NCI-H2196 treated with DMSO at 0.1 percent for 48 hours (cell line): ENCODE measurements around the gene CAT.

Experiments
- DNase-seq: peaks from one replicate; lab custom pipeline; 2025; ENCODE audit not compliant: unreplicated experiment; lab: John Stamatoyannopoulos, UW

CAT gene

DNA sequence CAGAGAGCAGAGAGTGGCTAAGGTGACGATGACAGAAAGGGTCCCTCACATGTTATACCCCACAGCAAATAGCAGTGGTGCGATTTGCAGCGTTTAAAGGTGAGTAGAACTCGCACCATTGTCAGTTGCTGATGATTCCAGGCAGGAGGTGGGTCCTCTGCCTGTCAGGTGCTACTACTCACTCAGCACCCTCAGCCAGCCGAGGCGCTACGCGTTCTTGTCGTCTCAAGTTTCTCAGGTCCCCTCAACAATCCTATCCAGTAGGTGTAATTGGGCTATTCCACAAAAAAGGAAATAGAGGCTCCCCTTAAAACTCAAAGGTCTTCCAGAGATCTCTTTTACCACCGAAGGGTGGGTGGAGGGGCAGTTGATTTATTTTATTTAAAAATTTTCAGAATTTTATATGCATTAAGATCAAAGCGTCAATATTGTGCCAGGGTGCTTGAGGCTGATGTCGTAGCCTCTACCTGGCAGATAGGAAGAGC lies 56.5 kb downstream of the CAT start:
- no peak for DNase-seq

DNA sequence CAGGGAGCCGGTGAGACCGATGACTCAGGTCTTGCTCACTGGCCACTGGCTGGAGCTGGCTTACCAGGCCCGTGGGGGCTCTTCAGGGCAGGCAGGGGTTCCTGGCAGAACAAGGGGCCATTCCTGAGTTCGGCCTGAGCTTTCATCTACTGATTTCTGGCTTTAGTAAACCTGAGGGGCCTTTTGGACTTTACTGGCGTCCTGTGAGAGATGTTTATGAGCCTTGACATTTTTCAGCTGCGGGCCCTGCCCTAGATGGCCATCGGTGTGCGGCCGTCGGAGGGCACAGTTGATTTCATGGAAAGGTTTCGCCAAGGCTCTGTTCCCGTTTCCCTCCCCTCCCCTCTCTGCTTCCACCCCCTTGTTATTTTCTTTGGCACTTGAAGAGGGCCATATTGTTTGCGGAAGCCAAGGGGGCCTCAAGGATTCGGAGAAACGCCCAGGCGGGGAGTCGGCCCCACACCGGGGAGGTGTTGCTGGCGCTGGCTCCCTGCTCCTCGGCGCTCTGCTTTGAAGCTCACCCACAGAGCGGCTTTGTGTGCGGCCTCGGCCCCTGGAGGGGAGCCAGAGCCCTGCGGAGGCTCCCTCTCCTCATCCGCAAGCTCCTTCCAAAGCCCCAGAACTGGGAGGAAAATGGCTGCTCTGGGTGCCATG lies 57.1 kb downstream of the CAT start:
- no peak for DNase-seq

DNA sequence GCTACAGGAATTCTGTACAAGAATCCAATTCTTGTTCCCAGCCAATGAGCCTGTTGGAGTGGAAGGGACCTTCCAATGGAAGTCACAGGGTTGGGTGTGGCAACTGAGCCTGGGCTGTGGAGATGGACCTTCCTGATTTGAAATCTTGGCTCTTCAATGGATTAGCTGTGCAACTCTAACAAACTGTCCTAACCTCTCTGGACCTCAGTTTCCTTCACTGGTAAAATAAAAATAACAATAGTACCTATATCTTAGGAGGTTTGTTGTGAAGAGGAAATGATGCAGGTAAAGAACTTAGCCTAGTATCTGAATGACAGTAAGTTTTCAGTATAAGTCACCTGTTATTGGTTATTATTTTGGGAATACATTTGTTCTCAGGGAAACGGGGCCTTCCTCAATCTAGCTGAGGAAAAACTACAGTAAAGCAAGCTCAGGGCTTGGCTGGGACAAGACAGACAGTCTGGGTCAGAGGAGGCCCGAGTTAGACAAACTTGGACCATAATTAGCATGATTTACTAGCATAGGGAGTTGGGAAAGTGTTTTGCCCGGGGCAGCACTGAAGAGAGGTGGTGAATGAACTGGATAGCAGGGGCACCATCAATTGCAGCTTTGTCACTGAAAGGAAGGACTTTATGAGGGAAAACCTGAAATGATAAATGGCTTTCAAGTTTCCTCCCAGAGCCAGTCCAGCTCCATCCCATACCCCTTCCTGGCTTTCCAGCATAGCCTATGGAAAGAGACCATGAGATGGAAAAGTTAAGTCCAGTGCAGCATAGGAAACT lies 61.2 kb downstream of the CAT start:
- no peak for DNase-seq

DNA sequence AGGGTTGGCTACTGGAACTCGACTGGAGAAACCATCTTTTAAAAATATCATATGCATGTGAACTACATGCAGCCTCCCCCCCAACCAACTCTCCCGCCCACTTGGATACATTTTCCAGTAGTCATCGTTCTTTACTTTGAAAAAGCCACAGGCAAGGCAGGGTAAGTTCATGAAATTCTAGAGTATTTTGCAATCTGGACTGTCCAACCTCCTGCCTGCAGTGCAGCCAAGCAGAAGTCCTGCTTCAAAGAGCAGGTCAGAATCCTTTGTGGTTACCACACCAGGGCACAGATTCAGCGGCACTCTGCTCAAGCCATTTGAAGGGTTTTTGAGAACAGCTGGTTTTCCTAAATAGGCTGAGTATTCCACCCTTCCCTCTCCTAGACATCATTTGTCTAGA lies 62.8 kb downstream of the CAT start:
- peak; percentile 15 for DNase-seq

DNA sequence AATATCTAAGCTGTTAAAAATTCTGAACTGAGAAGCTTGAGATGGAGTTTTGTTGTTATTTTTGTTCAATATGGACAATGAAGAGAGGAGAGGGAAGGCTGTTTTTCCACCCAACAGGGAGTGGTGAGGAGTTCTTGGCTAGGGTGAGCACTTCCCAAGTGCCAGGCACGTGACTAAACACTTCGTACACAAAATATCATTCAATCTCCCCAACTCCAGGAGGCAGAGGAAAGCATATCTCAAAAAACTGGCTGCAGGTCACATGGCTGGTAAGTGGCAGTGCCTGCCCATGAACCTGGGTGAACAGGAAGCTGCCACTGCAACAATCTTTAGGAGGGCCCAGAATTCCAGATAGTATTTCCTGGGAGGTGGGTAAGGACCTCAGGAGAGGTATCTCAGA lies 63.2 kb downstream of the CAT start:
- DNase-seq = no peak

DNA sequence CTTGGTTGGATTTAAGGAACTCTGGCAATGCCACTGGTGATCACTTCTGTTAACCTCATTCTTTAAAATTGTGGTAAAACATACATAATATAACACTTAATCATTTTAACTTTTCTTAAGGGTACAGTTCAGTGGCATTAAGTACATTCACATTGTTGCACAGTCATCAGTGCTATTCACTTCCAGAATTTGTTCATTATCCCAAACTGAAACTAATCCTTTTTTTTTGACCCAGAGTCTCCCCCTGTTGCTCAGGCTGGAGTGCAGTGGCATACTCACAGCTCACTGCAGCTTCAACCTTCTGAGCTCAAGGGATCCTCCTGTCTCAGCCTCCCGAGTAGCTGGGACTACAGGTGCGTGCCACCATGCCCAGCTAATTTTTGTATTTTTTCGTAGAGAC lies 64.2 kb downstream of the CAT start:
- no peak for DNase-seq

DNA sequence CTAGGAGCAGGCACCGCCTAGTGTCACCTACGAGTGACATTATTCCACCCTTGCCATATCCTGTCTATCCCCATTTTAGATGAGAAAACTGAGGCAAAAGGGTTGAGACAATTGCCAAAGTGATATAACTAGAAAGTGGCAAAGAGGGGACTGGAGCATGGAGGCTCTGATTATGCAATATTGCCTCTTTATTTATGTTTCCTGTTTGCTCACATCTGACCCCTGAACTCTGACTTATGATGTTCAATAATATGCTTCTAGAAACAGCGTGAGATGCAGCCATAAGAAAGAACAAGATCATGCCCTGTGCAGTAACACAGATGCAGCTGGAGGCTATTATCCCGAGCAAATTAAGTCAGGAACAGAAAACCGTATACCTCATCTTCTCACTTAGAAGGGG lies 67.1 kb downstream of the CAT start:
- DNase-seq = no peak

DNA sequence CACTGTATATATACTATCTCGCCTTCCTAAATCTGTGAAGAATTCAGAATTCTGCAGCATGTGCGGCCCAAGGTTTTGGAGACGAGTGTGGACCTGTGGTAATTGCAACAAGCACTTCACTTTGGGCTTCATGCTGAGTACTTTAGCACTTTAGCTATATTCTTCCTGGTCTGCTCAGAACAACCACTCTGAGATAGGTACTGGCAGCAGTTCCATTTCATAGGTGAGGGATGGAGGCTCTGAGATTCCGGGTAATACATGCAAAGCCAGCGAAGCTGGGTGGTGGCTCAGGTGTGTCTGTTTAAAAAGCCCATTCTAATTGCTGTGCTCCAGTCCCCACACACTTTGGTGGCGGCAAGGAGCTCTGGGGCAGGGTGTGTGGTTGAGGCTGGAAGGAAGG lies 68.4 kb downstream of the CAT start:
- no peak for DNase-seq

DNA sequence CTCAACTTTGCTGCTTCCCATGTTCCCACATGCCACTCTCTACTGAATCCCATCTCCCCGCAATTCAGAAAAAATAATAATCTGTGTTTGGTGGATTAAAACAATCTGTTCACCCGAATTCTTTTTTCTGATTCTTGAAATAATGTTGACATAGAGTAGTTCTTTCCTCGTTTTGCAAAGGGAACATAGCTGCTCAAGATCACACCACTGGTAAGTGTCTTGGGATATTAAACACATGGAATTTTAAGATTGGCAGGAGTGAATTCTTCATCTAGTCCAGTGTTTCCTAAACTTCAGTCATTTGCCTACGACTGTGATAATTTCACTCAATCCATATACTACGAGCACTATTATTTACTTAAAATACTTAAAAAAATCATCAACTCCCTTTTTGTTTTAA lies 68.9 kb downstream of the CAT start:
- DNase-seq = no peak

DNA sequence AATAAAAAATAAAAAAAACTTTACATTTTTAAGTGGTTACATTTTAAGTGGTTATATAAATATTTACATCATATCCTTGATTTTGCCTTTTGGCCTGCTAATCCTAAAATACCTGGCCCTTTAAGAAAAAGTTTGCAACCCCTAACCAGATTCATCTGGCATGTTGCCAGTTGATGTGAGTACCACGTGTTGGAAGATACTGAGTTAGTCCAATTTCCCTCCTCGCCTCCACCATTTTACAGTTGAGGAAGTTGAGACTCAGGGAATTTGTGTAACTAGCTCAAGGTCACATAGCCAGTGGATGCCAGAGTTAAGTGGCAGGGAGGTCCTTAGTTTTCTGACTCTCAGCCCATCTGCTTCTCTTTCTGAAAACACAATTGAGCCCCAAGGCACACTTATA lies 69.8 kb downstream of the CAT start:
- no peak for DNase-seq

DNA sequence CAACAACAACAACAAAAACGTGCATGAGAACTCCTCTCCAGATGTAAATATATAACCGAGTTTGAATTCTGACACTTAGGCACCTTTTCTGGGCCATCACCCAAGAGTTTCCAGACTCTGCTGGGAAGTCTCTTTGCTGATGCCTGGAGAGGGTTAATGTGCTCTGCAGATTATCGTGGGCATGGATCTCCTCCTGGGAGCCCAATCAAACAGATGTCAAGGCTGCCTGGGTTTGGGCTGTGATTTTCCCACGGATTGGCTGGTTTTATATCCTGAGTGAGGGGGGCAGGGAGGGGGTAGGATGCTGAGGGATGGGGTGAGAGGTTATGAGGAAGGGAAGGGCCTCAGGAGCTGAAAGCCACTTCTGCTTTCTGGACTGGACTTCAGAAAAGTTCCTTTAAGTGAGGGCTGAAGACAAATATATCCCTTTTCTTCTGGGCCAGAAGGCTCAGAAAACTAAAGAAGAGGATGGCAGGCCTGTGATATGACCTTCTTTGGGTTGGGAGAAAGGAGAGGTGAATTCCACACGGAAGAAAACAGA lies 70.7 kb downstream of the CAT start:
- no peak for DNase-seq

DNA sequence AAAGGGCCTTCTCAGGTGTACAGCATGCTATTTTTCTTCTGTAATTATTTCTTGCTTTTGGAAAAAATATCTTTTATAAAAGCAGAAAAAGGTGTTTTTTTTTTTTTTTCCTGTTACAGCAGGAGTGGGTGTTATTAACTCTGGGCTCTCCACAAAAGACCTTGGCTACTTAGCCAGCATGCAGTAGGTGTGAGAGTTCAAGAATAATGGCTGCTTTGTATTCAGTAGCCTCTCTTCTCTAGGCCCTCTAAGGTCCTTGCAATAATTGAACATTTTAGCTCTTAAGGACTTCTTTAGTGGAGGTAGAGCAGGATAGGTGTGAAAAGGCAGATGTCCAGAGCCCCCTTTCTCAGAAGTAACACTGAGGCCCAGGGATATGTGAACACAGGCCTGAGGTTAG lies 71.5 kb downstream of the CAT start:
- DNase-seq = no peak

DNA sequence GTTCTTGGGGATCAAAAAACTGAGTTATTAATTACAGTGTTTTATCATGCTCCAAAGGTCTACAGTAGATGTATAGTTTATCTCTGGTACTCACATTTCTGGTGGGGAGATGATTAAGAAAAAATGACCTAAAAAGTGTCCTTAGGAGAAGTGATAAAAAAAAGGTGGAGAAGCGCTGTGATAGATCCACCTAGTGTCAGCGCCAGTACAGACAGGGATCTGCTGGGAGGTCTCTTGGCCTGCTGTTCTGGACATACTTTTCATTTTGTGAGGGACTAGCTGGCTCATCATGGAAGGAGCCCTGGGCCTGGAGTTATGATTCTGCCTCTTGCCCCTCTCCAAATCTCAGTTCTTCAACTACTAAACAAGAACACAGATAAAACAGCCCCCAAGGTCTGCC lies 71.9 kb downstream of the CAT start:
- DNase-seq = no peak

DNA sequence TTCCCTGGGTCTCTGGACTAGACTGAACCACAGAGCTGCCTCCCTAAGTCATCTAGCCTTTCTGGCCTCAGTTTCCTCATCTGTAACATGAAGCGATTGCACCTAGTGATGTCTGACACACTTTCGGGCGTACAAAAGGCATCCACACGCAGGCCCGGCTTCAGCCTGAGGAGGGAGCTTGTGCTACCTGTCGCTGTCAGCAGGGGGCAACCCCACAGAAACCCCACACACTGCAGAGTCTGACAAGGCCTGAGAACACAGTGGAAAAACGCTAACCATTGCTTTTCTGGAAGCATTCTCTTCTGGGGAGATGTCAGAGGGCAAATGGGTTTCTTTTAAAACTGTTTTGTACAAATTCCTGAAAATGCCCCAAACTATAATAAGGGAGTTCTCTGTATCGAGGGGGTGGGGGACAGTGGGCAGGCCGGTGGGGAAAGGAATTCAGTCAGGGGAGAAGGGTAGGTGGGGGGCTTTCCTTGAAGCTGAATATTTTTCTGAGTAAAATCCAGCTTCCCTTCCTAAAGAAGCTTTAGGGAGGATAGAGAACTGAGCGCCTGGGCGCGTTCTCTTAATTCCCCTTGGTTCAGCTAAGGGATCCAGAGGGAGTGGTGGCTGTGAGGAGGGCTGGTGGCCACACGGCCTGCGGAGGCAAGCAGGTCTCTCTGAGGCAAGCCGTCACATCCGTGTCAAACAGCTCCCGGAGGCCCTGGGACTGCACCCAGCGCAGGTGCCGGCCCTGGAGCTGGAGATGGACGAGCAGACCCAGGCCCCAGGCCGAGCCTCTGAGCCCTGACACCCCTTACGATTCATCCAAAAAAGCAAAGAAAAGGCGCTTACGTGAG lies 74.3 kb downstream of the CAT start:
- no peak for DNase-seq

DNA sequence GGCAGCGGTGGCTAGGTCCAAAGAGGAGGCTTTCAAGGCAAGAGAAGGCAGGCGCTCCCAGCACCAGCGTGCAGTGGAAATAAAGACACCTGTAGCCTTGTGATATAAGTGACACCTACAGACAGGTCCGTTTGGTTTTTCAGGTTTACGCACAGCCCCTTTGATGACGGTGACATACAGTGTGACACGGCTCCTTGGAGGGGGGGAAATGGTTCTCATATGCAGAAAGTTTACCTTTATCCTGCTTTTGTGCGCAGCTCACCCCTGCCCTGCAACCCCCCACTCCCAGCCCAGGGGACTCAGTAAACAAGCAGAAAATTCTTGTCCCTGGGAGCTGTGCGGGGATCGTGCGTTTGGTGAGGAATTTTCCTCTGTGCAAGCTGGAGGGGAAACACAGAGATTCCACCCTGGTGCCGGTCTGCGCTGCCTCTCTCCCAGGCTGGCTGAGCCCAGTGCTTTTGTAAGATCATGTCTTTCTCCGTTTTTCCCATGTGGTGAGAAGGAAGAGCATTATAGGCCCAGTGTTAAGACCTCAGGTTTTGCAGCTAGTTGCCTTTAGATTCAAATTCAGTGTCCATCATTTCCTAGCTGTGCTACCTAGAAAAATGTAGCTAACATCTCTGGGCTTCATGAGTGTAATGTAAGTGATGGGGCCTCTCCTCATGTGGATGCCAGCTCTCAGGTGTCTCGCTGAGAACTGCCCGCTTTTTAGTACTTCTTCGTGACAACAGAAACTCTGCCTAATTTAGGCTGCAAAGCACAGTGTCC lies 75.1 kb downstream of the CAT start, which contains the start of gene ELF5:
TSS of gene ELF5 (minus strand) at position 113 of the 768 bp plus-strand sequence. CDS start 8,045 bp downstream, outside the sequence.
- no peak for DNase-seq

DNA sequence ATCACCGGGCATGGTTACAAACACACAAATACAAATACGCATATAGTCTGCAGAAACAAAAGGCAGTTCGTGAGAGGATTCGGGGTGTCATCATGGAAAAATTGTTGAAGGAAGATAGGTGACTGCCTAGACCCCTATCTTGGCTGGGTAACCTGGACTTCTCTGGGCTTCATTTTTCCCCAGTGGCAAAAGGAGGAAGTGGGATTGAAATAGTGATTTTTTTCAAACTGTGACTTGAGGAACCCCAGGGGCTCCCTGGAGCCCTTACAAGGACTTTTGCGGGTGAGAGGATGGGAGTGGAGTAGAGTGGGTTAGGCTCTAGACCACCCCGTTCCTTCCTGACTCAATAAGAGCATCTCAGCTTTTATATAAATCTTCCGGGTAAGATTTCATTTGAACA lies 75.9 kb downstream of the CAT start:
- DNase-seq = no peak

DNA sequence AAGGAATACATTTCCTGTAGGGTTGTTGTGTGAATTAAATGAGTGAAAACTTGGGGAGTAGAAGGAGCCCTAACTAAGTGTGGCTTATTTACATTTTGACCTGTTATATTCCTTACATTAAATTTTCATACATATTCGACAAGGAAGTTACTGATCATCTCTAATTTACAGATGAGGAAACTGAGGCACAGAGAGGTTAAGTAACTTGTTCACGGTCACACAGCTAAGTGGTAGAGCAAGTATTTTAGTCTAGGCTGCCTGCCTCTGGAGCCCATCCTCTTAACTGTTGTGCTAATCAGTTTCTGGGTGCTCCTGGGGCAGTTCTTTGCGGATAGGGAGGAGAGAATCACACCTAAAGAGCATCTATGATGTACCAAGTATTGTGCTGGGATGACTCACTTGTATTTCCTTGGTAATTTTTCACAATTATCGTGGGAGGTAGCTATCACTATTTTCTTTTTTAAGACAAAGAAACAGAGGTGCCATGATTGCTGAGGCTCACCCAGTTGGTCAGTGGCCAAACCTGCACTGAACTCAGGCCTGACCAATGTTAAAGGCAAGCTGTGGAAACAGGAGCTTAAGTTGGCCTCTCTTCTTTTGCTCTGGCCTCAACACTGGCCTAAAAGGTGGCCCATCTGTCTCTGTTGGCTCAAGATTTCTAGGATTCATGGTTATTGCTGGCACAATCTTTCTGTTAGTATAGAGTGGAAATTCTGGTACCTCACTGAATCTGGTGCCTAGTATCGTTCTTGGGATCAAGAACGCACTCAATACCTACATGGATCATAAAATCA lies 77.7 kb downstream of the CAT start:
- DNase-seq = no peak

DNA sequence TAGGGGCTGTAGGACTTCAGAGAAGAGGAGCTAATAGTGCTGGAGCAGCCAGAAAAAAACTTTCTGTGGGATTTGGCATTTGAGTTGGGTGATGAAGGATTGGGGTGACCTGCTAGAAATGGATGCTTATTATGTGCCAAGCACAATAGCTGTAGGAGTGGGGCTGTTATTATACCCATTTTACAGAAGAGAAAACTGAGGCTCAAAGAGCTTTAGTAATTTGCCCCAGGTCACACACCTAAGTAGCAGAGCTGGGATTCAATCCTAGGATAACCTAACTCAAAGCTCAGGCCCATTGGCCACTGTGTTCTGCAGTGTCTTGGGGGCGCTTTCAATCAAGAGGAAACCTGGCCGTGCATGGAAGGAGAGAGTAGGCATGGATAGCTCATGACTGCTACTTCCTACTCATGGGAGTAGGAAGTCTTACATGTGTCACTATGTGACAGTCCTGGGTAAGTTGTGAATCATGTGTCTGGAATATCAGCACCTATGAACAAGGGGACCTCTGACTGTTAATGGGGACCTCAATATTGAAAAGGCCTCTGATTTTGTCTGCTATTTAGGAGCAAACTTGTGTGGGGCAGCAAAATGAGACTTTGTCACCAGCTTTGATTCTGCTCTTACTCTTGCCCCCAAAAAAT lies 81.0 kb downstream of the CAT start:
- DNase-seq = no peak

DNA sequence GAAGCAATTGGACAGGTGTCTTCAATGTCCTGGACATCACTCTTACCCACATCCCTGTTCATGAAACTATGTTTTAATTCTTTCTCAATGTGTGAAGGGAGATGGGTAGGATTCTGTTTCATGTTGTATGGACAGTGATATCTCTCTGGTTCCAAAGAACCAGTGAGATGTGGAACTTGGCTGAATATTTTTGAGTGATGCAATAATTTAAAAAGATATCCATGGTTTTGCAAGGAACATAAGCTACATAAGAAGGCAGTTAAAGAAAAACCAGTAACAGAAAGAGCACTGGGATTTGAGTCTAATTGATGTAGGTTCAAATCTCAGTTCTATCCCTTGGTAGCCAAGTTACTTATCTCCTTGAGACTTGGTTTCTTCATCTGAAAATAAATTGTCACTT lies 82.5 kb downstream of the CAT start:
- DNase-seq = no peak
